ENCODE measurements around the gene TIGD7. TPM values are rescaled to one million over a fixed set of nuclear protein-coding genes. Genes with fewer than 3 reads are reported as not detected.

TIGD7 gene, protein sequence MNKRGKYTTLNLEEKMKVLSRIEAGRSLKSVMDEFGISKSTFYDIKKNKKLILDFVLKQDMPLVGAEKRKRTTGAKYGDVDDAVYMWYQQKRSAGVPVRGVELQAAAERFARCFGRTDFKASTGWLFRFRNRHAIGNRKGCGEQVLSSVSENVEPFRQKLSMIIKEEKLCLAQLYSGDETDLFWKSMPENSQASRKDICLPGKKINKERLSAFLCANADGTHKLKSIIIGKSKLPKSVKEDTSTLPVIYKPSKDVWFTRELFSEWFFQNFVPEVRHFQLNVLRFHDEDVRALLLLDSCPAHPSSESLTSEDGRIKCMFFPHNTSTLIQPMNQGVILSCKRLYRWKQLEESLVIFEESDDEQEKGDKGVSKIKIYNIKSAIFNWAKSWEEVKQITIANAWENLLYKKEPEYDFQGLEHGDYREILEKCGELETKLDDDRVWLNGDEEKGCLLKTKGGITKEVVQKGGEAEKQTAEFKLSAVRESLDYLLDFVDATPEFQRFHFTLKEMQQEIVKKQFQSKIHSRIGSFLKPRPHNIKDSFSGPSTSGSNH
- total RNA-seq (10 to 100 TPM in 3 of 5 donors, 1 to 10 TPM in 2; 4.4 to 12.3 (median 10.6) TPM), total RNA-seq (6.8 to 27.8 (median 9.8) reads per million in 29 experiments)
- 13.1 TPM for total RNA-seq (2013)

DNA sequence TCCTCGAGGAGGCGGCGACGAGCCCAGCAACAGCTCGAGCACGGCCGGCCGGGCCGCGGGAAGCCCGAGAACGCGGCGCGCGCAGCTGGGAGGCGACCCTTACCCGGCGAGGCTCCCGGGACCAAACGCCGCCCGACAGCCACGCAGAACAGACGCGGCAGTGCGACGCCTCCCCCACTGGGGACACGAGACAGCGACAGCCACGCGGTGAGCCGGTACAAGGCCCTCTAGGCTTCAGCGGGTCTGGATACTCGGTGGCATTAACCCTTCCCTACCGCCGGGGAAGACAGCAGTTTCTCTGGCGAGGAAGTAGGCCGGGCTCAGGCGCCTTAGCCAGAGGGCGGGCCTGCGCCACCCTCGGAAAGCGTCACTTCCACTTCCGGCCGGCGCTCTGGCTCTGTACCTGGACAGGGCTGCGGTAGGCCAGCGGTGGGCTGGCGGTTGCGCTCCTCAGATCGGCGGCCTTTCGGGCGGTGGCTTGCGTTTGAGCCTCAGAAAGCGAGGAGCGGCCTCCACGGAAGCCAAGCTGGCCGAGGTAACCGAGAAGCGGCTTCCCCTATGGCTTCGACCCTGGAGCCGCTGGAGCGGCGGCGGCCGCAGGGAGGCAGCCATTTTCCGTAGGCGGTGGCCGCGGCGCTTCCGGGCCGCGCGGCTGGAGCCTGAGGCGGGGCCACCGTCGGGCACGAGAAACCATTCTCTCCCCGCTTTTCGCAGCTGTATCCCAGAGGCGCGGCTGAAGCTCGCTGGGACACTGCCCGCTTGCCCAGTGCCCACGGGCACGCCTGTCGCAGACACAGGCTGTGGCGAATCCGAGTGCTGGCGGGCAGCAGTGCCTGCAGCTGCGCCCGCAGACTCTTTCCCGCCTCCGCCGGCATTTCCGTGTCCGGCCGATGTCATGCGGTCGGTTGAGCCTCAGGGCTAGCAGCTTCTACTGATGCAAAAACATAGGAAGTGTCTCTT is at the start of gene TIGD7, which contains the start of gene ZNF75A:
TSS of gene TIGD7 (minus strand) at position 322 of the 960 bp plus-strand sequence. CDS start 4,816 bp downstream, outside the sequence.
TSS of gene ZNF75A (plus strand) at position 389 of the 960 bp plus-strand sequence. CDS start 2,932 bp downstream, outside the sequence.
- Histone ChIP-seq H3K4me3 (ENCODE audit: control insufficient read depth in 1 of 2, extremely low read depth in 1 of 2, low read length in 1 of 2) (peak within 1 kb of the TSS; percentile 93 to 96), H3K4me1 (ENCODE audit: control insufficient read depth in 1 of 2, extremely low read depth in 1 of 2, insufficient read depth in 2 of 2, low read length in 2 of 2) (peaks cover 5 to 17% of the 10 kb centered on the region in 2 experiments), H3K36me3 (ENCODE audit: control insufficient read depth in 2 of 2, extremely low read depth in 1 of 2, insufficient read depth in 1 of 2, low read length in 1 of 2) (peaks cover 11 to 20% of the 10 kb centered on the region in 2 donors), H3K9me3 (peaks cover 16% of the 10 kb centered on the region), H3K27ac (ENCODE audit: low read length) (peak within 1 kb of the TSS; percentile 91), H3K27me3 (replicated peaks in 1 of 2; ENCODE audit: control insufficient read depth in 2 of 2, extremely low read depth in 1 of 2, insufficient read depth in 2 of 2, low read length in 1 of 2) (no peaks in the 10 kb centered on the region)
- Mint-ChIP-seq H3K4me1 (peaks cover 7 to 30% (median 22%) of the 10 kb centered on the region in 3 donors), H3K27ac (peak within 1 kb of the TSS; percentile 76 to 80), H3K9me3 (peaks cover 11 to 39% (median 32%) of the 10 kb centered on the region in 3 donors), H3K27me3 (no peaks in the 10 kb centered on the region), H3K4me3 (peak within 1 kb of the TSS; percentile 78 to 81 (median 80)), H3K36me3 (peaks cover 52% of the 10 kb centered on the region)
- CTCF ChIA-PET, result no interaction called here
- DNase-seq (peak; percentile 65 to 91 (median 80)), ATAC-seq (replicated peaks in 1 of 4) (peak; percentile 95 to 97 (median 96))
- POLR2A ChIA-PET, result interaction anchor here (0.5 to 0.6 kb wide), 2 partner anchors 17 to 42 kb away, joined by 3 read pairs; no protein-coding TSS in a partner anchor
- WGBS (ENCODE audit: insufficient coverage), result under 1% methylated on average over 103 of the region's 103 CpGs

DNA sequence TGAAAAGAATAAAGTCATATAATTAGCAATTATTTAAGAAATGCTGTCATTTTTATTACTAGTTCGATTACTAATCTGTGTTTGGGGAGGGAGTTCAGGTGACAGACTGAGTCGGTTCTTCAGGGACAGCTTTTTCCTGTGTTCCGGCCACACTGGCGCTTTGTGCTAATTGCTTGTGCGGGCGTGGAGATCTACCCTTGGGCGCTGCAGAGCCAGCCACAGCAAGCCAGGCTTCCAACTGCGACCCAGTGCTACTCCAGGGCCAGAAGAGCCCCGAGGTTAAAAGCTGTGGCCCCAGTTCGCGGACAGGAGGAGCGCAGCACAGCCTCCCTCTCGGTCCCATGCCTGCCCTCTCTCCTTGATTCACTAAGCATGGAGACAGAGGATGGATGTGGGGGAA is 43.9 kb upstream of the TIGD7 start:
- Histone ChIP-seq H3K4me1 (ENCODE audit: control insufficient read depth in 1 of 2, extremely low read depth in 1 of 2, insufficient read depth in 2 of 2, low read length in 2 of 2) (no peaks in the 10 kb centered on the region), H3K4me3 (ENCODE audit: control insufficient read depth in 1 of 2, extremely low read depth in 1 of 2, low read length in 1 of 2) (no peak overlapping the region), H3K36me3 (ENCODE audit: control insufficient read depth in 2 of 2, extremely low read depth in 1 of 2, insufficient read depth in 1 of 2, low read length in 1 of 2) (no peaks in the 10 kb centered on the region), H3K9me3 (no peaks in the 10 kb centered on the region), H3K27ac (ENCODE audit: low read length) (no peak overlapping the region), H3K27me3 (replicated peaks in 1 of 2; ENCODE audit: control insufficient read depth in 2 of 2, extremely low read depth in 1 of 2, insufficient read depth in 2 of 2, low read length in 1 of 2) (no peaks in the 10 kb centered on the region)
- POLR2A ChIA-PET, result no interaction called here
- peaks cover 0 to under 1% (median 0%) of the 10 kb centered on the region in 3 donors for H3K9me3 Mint-ChIP-seq
- peaks cover 4 to 5% of the 10 kb centered on the region in 2 donors for H3K27me3 Mint-ChIP-seq
- ATAC-seq (replicated peaks in 1 of 4) (no peak), DNase-seq (no peak)
- H3K27ac Mint-ChIP-seq, result no peak overlapping the region
- WGBS (ENCODE audit: insufficient coverage), result 48% methylated on average over 8 of the region's 13 CpGs
- no peak overlapping the region for H3K4me3 Mint-ChIP-seq
- CTCF ChIA-PET, result no interaction called here
- H3K36me3 Mint-ChIP-seq, result peaks cover 5% of the 10 kb centered on the region
- peaks cover 3 to 8% (median 5%) of the 10 kb centered on the region in 3 donors for H3K4me1 Mint-ChIP-seq

DNA sequence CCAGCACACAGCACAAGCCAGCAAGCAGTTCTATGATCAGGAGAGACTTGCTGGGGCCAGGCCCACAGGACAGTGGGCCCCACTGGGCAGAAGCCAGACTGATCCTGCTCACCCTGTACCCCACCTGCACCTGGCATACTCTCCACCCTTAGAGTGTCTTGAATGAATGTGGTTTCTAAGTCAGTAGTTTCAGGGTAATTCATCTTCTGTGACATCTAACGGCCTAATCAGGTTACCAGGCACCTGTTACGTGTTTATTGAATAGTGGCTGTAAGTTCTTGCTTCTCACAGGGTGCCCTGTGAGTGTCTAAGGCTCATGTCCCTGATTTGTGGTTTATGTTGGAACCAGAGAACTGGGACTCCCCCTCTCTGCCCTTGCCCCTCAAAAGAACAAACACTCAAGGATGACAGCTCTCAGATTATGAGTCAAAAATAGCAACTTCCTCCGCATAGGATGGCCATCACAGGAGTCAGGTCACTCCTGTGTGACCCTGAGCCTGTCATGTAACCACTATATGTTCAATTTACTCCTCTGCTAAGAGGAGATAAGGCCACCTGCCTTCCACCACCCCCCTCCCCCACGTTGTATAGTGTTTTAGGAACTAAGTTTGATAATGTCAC is 43.4 kb upstream of the TIGD7 start:
- no peaks in the 10 kb centered on the region for H3K9me3 ChIP-seq
- H3K27ac ChIP-seq (ENCODE audit: low read length), result no peak overlapping the region
- Mint-ChIP-seq H3K27ac (no peak overlapping the region), H3K4me1 (peaks cover 2 to 3% (median 2%) of the 10 kb centered on the region in 3 donors), H3K36me3 (peaks cover 5% of the 10 kb centered on the region), H3K27me3 (peaks cover 4 to 5% of the 10 kb centered on the region in 2 donors), H3K9me3 (no peaks in the 10 kb centered on the region), H3K4me3 (no peak overlapping the region)
- H3K36me3 ChIP-seq (ENCODE audit: control insufficient read depth in 2 of 2, extremely low read depth in 1 of 2, insufficient read depth in 1 of 2, low read length in 1 of 2), result no peaks in the 10 kb centered on the region
- no peak overlapping the region for H3K4me3 ChIP-seq (ENCODE audit: control insufficient read depth in 1 of 2, extremely low read depth in 1 of 2, low read length in 1 of 2)
- ATAC-seq (replicated peaks in 1 of 4) (no peak), DNase-seq (no peak)
- no peaks in the 10 kb centered on the region for H3K27me3 ChIP-seq (replicated peaks in 1 of 2; ENCODE audit: control insufficient read depth in 2 of 2, extremely low read depth in 1 of 2, insufficient read depth in 2 of 2, low read length in 1 of 2)
- WGBS (ENCODE audit: insufficient coverage), result no CpG with 5 or more reads among the region's 4 CpGs
- no peaks in the 10 kb centered on the region for H3K4me1 ChIP-seq (ENCODE audit: control insufficient read depth in 1 of 2, extremely low read depth in 1 of 2, insufficient read depth in 2 of 2, low read length in 2 of 2)
- ChIA-PET POLR2A (no interaction called here), CTCF (no interaction called here)

DNA sequence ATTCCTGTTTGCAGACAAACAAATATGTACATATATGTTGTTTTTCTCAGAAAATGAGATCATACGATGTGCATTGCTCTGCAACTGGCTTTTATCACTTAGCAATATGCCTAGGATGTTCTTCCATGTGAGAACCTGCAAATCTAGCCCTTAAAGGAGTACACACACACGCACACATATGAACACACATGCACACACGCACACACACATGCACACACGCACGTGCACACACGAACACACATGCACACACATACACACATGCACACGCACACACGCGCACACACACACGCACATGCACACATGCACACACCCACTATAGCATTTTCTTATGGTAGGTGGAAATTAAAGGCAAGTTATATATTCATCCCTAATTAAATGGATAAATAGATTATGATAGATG is 42.4 kb upstream of the TIGD7 start:
- no peak overlapping the region for H3K4me3 Mint-ChIP-seq
- DNase-seq (no peak), ATAC-seq (replicated peaks in 1 of 4) (no peak)
- H3K27ac Mint-ChIP-seq, result no peak overlapping the region
- peaks cover 5% of the 10 kb centered on the region for H3K36me3 Mint-ChIP-seq
- H3K36me3 ChIP-seq (ENCODE audit: control insufficient read depth in 2 of 2, extremely low read depth in 1 of 2, insufficient read depth in 1 of 2, low read length in 1 of 2), result no peaks in the 10 kb centered on the region
- ChIA-PET POLR2A (interaction anchor here in 1 of 2 donors (0.7 kb wide), 1 partner anchor 43 kb away, joined by 3 read pairs; no protein-coding TSS in a partner anchor), CTCF (no interaction called here)
- H3K4me3 ChIP-seq (ENCODE audit: control insufficient read depth in 1 of 2, extremely low read depth in 1 of 2, low read length in 1 of 2), result no peak overlapping the region
- 88% methylated on average over 1 of the region's 10 CpGs for WGBS (ENCODE audit: insufficient coverage)
- H3K27me3 ChIP-seq (replicated peaks in 1 of 2; ENCODE audit: control insufficient read depth in 2 of 2, extremely low read depth in 1 of 2, insufficient read depth in 2 of 2, low read length in 1 of 2), result no peaks in the 10 kb centered on the region
- peaks cover 4 to 5% of the 10 kb centered on the region in 2 donors for H3K27me3 Mint-ChIP-seq
- no peaks in the 10 kb centered on the region for H3K4me1 ChIP-seq (ENCODE audit: control insufficient read depth in 1 of 2, extremely low read depth in 1 of 2, insufficient read depth in 2 of 2, low read length in 2 of 2)
- no peaks in the 10 kb centered on the region for H3K9me3 Mint-ChIP-seq
- no peaks in the 10 kb centered on the region for H3K4me1 Mint-ChIP-seq
- no peaks in the 10 kb centered on the region for H3K9me3 ChIP-seq
- H3K27ac ChIP-seq (ENCODE audit: low read length), result no peak overlapping the region

DNA sequence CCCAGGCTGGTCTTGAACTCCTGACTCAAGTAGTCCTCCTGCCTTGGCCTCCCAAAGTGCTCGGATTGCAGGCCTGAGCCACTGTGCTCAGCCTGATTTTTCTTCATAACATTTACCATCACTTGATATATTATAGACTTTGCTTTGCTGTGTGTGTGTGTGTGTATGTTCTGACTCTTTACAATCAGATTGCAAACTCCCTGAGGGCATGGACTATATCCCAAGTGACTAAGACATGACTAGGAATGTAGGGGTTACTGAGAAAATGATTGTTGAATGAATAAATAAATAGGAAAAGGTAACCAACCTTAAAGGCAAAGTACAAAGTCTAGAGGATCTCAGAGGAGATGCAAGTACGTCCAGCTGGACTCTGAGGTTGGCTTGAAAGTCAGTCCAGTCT is 40.8 kb upstream of the TIGD7 start:
- Mint-ChIP-seq H3K9me3 (no peaks in the 10 kb centered on the region), H3K4me3 (no peak overlapping the region), H3K27ac (no peak overlapping the region), H3K36me3 (no peaks in the 10 kb centered on the region), H3K27me3 (peaks cover 0 to 4% of the 10 kb centered on the region in 2 donors), H3K4me1 (no peaks in the 10 kb centered on the region)
- ChIA-PET CTCF (interaction anchor here in 1 of 2 donors (0.6 kb wide), 1 partner anchor 1549 kb away, joined by 7 read pairs; no protein-coding TSS in a partner anchor), POLR2A (no interaction called here)
- DNase-seq (no peak), ATAC-seq (replicated peaks in 1 of 4) (no peak)
- 67% methylated on average over 1 of the region's 2 CpGs for WGBS (ENCODE audit: insufficient coverage)
- Histone ChIP-seq H3K36me3 (ENCODE audit: control insufficient read depth in 2 of 2, extremely low read depth in 1 of 2, insufficient read depth in 1 of 2, low read length in 1 of 2) (no peaks in the 10 kb centered on the region), H3K9me3 (no peaks in the 10 kb centered on the region), H3K27ac (ENCODE audit: low read length) (no peak overlapping the region), H3K4me1 (ENCODE audit: control insufficient read depth in 1 of 2, extremely low read depth in 1 of 2, insufficient read depth in 2 of 2, low read length in 2 of 2) (no peaks in the 10 kb centered on the region), H3K4me3 (ENCODE audit: control insufficient read depth in 1 of 2, extremely low read depth in 1 of 2, low read length in 1 of 2) (no peak overlapping the region), H3K27me3 (replicated peaks in 1 of 2; ENCODE audit: control insufficient read depth in 2 of 2, extremely low read depth in 1 of 2, insufficient read depth in 2 of 2, low read length in 1 of 2) (peaks cover 0 to 3% of the 10 kb centered on the region in 2 experiments)

Data from T-cell (primary cell).